Fibroblast of skin of right quadriceps (primary cell): Measurements from ENCODE around the gene CSH1.

Experiments
- DNase-seq: peaks from one replicate; pipeline ENCODE4 v3.0.0-alpha.2; 2013

Gene CSH1

DNA sequence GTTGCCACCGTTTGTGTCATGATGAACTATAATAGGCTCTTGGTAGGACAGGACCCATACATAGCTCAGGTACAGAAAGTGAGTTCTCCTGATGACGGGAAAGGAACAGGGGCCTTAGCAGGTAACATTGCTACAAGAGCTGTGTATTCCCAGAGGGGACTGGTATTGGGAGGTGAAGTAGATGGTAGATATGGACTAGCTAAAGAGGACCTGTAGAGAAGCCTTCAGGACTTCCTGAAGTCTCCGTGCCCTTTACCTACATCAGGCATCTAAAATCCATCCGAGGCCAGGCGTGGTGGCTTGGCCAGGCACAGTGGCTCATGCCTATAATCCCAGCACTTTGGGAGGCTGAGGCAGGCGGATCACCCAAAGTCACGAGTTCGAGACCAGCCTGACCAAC lies 41.2 kb downstream of the CSH1 start:
- DNase-seq, result no peak

DNA sequence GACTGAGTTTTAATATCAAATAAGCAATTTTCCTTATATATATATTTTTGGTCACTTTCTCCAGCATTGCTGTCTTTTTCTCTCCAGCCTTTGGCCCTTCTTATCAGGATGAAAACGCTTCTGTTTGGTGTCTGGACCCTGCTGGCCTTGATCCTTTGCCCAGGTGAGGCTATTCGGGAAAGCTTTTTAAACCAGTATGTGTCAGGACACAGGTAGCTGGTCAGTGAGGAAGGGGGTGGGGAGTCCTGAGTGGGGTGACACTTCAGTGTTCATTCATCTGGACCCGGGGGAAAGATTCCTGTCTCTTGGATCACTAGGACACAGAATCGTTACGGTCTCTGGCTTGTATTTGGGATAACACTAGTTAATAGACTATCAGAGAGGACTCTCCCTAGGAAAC lies 41.7 kb downstream of the CSH1 start:
- no peak for DNase-seq

DNA sequence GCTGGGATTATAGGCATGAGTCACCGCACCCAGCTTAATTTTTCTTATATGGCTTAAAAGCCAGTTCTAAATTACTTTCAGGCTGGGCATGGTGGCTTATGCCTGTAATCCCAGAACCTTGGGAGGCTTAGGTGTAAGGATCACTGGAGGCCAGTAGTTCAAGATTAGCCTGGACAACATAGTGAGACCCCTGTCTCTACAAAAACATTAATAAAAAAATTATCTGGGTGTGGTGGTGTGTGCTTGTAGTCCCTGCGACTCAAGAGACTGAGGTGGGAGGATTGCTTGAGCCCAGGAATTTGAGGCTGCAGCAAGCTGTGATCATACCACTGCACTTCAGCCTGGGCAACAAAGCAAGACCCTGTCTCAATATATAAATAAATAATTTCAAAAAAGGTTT lies 43.1 kb downstream of the CSH1 start:
- no peak for DNase-seq

DNA sequence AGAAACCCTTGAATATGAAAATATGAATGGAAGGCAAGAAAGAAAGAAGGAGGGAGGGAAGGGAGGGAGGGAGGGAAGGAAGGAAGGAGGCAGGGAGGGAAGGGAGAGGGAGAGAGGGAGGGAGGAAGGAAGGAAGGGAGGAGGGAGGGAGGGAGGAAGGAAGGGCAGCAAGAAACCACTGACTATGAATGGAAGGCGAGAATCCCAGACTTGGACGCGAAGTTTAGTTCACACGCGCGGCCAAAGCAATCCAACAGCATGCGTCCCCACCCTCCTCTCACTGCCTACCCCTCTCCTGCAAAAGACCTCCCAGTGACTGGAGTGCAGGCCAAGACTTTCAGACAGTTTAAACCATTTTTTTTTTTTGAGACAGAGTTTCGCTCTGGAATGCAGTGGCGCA lies 46.0 kb downstream of the CSH1 start:
- no peak for DNase-seq

DNA sequence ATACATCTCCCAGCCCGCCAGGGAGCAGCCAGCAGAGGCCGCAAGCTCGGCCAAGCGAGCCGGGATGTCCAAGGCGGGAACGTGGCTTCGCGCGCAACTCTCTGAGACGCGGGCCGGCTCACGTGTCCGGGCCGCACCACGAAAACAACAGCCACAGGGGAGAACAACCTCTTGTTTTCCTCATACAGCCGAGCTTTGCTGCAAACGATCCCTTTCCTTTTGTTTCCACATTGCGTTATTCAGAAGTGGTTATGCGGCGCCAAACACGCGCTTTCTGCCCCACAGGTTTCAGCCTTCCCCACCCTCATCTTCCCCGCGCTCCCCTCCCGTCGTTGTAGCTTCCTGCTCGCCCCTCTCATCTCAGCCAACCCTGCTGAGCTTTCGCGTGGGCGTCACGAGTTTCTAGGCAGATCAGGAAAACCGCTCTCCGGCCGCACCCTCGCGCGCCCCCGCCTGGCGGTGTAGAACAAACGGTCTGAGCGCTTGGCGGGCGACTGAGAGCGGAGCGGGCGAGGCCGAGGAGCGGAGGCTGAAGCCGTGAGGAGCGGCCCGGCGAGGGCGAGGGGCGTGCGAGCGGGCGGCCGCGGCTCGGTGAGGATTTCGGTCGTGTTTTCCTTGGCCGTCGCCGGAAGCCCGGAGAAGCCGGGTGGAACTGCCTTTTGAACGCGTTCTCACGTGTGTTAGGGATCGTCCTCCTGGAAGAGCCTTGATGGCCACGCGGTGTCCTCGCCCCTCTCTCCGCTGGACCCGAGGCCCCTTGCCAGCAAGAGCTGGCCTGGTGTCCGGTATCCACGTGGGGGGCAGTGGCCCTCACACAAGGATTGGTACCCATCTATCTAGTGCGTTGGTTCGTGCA lies 47.3 kb downstream of the CSH1 start:
- DNase-seq, result peak; percentile 91

DNA sequence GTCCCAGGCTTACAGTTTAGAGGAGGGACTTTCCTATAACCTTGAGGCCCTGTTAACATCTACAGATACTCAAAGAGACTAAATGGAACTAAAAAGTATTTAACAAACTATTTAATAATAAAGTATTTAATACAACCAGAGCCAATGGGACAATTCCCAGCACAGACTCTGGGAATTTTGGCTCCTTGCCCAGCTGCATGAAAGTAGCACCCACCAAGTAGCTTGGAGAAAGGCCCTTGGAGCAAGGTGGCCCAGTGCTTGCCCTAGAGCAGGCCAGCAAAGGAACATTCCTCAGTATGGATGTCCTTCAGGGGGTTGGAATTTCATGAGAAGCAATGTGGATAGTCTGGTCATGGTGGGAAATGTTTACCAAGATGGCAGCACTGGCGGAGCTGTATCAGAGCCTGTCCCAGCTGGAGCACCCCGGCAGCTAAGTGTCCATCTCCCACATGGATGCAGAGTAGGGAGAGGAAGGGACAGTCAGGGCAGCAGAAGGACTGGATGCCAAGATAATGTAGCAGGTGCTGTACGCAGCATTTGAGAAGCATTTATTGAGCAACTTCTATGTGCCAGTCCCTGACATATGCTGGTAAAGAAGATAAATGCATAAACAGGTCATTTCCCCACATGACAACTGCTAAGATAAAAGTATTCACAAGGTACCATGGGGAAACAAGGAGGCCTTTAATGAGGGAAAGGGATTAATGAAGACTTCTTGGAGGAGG lies 48.7 kb downstream of the CSH1 start:
- no peak for DNase-seq

DNA sequence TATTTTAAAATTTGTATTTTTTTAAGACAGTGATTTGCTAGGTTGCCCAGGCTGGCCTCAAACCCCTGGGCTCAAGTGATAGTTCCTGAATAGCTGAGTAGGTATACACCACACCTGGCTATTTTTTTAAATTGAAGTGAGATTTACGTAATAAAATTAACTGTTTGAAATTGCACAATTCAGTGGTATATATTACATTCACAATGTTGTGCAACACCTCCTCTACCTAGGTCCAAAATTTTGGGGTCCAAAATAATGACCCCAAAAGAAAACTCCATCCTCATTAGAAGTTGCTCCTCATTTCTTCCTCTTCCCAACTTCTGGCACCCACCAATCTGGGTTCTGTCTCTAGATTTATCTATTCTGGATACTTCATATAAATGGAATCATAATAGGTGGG lies 50.9 kb downstream of the CSH1 start:
- no peak for DNase-seq
